Inferior parietal cortex (tissue), 1 donor: Measurements from ENCODE around the gene CD36.

Source experiments
- DNase-seq: peaks from one replicate; pipeline ENCODE4 v3.0.0-alpha.2; 2016; ENCODE audit errors: extremely low spot score

Gene CD36

DNA sequence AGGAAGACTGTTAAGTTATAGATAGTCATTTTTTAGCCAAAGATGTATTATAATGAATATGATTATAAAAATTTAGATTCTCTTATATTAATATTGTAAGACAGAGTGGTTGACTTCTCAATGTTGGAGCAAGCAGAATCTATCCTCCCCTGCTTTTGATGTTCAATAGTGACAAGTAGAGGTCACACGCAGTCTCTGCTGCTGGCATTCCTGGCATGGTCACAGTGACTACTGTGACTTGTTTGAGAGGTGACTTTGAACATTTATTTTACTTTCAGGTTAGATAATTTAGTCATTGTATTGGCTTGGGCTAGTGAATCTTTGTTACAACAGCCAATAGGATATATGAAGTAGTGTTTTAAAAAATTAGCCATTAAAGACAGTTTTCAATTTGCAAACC, 13.7 kb upstream of the CD36 start:
- DNase-seq = no peak

DNA sequence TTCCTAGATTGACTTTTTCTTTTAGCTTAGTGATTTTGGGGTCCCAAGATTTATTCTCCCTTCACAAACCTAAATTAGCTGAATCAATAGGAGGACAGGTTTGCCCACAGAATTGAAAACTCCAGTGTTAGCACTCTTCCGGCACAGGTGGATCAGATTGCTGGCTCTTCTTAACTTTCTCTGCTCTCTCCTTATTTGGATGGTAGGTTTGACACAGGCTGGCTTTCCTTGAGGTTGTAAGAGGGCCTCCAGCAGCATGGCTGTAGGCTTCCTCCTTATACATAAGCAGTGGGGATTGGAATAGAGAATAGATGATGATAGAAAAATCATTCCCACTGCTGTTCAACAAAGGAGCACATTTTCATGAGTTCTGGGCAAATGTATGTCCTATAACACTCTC, 9.4 kb upstream of the CD36 start:
- no peak for DNase-seq

DNA sequence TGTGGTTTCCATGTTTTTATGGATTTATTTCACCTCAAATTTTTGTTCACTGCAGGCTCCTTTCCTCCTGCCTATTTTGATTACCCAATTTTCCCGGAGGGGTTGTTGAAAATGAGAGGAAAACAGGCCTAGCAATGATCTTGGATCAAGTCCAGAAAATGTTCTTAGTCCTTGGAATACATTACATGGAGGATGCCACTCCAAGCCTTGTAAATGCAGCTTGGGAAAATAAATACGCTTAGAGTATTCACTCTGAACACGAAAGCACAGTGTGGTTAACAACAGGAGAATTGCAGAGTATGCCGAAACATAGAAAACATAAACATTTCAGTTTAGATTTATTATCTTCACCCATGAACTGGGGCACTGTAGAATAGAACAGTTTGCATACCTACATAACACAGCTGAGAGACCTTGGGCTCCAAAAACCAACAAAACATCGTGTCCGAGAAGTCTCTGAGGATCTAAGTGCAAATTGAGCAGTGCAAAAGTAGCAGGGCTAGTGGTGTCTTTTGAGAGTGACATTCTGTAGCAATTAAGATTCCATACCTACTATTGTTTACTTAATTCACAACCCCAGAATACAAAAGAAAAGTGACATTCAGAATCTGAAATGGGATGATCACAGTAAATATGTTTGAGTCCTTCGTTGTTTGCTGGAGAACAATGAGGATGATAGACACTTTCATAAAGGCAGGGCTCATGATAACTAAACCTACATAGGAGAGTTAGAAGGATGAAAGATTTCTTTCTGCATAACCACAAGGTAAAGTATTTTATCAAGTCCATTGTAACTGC, 7.6 kb upstream of the CD36 start:
- no peak for DNase-seq

DNA sequence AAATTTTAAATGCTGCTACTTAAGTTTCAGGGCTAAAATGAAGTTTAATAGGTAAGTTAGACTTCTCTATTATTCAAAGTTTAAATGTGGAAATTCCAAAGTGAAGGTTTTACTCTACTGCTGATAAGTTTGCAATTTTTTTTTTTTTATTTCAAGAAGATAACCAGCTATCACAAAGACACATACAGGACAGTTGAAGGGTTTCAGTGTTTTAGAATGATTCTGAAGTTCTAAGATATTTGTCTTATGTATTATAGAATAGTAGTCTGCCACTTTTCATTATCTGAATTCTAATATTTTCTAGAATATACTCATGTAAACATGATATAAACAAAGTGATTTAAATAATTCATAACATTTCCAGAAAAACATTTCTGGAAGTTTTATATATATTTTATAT, 7.0 kb upstream of the CD36 start:
- no peak for DNase-seq

DNA sequence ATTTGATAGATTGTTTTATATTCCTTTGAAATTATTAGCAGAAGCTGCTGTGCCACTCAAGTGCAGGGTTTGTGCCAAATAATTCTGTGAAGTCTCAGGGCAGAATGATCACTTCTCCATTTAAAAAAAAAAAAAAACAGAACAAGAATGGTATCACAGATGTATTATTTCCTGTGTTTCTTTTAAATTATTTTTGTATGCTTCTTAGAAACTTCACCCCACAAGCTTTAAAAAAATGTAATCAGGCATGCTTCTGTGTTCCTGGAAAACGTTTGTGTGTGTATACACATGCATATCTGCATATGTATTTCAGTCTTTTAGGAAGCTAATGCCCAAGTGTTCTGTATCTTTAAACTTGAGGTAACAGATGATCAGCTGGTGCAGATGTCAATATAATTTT, 6.3 kb upstream of the CD36 start:
- DNase-seq = no peak

DNA sequence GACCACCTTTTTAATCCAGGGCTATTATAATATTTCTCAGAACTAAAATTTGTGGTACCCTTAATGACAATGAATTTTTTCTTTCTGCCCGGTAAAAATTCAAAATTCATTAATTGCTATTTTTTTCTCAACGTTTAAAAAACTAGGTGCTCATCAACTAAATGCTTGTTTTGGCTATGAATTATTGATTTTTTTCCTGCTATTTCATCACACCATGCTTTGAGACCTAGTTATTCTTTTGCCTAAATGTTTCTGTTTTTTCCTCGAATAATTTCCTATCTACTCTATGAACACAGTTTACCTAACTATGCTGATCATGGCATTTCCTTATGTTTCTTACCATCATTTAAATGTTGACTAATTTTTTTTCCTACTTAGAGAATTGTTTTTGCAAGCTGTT, 5.6 kb upstream of the CD36 start:
- DNase-seq = no peak

DNA sequence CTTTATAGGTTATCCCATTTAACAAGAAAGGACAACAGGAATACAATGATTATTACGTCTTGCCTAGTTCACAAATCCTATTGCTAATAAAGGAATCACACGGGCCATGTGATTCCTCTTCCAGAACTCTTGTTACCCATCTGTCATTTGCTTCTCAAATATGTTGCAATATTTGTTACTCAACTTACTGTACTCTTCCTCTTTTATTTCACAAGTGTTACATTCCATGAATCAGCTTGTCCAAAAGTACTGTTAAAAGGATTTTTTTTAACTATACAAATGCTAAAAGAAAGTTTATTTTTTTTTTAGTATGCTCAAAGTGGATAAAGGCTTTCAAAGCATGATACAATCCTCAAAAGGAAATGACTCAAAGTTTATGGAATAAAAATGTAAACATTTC, 3.9 kb upstream of the CD36 start:
- DNase-seq = no peak

DNA sequence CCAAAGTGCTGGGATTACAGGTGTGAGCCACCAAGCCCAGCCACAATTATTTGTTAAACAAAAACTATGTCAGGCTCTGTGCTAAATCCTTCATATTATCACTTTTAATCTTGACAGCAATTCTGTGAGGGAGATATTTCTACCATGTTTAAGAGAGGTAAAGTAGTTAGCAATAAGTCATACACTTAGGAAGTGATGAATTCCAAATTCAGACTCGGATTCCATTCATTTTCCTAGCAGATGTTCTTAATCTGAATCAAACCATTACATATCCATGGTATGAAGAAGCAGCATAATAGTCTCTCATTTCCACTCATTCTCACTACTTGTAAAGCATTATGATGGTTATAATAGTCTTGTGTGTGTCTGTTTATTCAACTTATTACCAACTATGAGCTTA, 2.9 kb upstream of the CD36 start:
- DNase-seq = no peak

DNA sequence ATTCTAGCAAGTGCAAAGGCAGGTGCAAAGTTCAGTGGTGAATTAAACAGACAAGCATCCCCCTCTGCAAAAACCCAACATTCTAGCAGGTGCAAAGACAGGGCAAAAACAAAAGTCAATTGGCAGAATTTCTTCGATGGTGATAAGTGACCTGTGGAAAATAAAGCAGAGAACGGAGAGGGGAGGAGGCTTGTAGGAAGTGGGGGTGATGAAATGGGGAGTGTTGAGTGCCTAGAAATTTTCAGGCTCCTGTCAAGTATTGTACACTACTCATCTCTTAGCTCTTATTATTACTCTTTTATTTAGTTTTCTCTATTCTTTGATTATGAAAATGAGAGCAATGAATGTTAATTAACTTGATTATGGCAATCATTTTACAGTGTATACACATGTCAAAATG, 2.4 kb upstream of the CD36 start:
- no peak for DNase-seq

DNA sequence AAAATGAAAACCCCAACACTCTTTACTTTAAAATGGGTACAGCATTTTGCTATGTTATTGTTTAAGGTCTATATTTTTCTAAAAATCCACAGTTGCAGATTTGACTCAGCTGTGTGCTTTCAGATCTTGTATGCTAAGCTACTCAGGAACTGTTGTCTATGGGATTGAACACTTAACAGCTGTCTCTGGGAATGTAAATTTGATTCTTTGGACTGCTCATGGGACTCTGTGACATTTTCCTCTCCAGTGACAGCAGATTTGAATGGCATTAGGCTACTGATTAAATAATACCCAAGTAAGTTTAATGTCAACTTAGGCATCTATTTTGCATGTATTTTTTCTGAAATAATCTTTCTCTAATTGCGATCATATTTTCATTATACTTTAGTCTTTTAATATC, 1.7 kb upstream of the CD36 start:
- DNase-seq = no peak

DNA sequence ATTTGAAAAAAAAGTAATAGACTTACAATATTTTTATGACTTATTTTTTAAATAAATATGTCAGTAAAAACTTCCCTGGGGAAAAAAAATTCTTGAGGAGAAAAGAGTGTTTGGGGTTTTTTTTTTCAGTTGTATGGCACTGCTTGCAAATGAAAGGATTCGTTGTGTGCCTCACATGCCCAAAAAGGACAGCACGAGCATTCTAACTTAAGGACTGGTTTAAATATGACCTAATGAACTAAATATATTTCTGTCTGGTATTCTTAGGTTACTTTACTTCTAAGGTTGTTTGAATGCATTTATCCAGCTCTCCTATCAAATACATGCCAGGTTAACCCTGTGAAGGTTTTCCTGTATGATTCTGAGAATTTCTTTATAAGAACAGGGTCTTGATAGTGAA, 988 bp upstream of the CD36 start:
- no peak for DNase-seq

DNA sequence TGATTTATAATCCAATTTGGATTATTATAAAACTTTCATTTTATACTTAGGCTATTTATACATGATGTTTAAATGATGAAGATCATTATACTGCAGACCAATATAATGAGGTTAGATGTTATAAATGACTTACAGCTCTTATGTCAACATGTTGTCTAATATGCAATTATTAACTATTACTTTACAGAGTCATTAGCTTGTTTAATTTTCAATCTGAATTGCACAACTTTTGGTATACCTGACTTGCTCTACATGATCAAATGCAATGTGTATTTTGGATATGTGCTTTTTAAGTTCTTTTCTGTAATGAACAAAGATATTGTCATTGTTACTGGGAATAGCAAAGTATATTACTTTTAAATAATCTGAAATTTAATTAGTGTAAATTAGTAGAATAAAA, 569 bp downstream of the CD36 start:
- DNase-seq = no peak

DNA sequence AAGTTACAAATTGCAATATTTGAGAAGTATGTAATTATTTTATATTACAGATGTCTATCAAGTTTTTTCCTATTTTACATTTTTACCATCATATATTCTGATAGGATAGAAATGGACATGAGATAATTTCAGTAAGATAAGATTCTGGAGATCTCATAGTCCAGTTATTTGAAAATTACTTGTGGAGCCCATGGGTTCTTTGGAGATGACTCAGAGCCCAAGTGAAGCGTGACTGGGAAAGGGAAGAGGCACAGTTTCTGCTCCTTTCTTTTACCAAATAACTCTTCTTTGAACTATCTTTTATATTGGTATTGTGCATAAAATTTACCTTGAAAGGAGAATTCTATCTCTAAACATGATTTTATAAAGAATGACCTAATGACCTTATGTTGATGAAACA, 2.4 kb downstream of the CD36 start:
- DNase-seq = no peak

DNA sequence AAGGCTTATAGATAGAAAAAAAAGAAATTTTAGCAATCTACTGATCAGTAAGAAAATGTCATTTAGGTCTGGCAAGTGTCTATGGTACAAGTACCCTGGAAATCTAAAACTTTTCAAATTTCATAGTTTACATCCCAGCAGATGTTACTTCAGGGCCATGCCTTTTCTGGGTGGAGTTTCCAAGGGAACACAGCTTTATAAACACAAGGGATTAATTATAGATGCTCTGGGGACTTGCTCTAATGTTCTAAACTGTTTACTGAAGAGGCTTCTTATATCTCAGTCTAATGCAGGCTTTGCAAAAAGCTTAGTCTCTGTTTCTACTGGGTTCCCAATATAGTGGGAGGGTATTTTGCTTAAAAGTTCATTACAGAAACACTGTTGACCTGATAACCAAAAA, 3.1 kb downstream of the CD36 start:
- DNase-seq = no peak

DNA sequence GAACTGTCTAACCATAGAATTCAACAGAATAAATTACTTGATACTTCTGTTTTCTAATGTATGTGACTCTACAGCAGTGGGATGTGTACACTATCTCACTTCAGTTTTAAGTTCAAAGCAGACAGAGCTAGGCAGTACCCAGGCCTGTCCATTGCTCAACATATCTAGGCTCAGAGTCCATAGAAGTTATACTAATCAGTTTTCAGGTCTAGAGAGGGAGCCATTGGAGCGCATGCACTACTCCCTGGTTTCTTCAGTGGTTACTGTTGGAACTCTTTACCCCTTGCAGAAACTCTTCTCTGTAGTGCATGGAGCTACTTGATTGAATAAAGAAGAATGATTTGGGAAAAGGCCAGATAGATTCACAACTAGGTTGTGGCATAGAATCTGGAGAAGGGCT, 4.4 kb downstream of the CD36 start:
- DNase-seq = no peak

DNA sequence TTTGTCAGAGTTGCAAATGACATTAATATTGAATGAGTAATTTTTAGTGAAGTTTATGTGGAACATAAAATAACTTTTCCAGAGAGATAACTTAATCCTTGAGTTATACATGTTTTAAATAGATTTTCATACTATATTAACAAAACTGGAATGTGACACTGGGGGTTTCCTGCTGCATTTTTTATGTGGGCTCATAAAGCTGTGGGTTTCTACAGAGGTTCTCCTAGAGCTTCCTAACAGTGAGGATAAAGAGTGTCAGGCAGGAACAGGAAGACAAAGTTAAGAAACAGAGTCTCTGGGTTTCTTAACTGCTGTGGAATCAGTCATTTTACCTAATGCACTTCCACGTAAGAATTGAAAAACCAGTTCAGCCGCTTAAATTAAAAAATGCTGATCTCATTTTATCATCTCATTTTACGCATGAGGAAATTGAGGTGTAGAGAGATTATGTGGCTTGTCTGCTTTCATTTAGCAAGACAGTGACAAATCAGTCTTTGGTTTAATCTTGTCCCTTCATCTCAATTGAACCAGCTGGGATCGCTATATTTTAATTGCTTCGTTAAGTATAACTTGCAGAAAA, 5.0 kb downstream of the CD36 start:
- DNase-seq = no peak

DNA sequence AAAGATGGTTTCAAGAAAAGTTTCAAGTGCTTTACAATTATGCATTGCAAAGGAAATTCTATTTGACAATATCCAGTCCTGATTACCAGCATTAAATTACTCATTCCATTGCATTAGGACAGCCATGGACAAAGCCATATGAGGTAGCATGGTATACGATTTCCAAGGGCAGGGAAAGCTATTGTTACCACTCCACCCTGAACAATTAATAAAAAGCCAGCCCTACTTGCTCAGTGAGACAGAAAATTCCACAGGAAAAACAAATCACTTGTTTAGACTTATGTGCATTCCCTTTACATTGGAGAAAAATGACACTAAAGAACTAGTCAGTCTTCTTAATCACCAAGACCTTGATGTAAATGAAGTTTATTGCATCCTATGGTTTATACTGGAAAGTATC, 5.6 kb downstream of the CD36 start:
- DNase-seq = no peak

DNA sequence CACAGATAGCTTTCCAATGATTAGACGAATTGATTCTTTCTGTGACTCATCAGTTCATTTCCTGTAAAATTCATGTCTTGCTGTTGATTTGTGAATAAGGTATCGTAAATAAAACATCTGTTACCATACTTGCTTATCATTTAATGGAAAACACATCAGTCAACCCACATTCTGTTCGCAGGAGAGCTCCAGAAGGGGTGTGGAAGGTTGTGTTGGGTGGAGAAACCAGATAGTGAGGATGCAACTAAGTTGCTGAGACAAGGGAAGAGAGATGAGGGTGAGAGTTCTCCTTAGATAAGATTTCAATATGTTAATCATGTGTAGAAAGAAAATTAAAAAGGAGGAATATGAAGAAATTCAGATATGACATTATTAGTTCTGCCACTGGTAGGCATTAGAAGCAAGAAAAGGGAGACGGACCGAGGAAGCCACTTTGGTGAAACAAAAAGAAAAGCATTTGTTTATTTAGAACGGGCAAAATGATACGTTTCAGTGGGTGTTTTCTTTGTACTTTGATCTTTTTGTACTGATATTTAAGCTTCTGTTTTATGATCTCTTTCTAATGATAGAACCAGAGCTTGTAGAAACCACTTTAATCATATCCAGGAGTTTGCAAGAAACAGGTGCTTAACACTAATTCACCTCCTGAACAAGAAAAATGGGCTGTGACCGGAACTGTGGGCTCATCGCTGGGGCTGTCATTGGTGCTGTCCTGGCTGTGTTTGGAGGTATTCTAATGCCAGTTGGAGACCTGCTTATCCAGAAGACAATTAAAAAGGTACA, 7.8 kb downstream of the CD36 start:
- DNase-seq = no peak

DNA sequence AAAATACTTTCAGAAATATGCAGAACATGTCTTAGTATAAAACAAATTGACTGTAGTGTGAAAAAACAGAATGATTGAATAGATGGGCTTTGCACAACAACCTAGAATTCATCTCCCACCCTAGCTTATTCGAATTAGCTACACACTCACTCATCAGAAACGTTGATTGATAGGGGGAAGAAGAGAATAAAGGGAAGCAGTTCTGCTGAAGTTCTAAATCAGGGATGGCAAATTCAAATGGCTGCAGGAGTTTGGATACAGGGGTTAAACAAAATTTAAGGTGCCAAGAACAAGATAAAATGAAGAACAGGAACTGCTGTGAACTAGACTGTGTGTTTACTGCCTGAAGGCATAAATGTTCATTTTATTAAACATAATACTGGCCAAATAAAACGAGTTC, 9.0 kb downstream of the CD36 start:
- no peak for DNase-seq

DNA sequence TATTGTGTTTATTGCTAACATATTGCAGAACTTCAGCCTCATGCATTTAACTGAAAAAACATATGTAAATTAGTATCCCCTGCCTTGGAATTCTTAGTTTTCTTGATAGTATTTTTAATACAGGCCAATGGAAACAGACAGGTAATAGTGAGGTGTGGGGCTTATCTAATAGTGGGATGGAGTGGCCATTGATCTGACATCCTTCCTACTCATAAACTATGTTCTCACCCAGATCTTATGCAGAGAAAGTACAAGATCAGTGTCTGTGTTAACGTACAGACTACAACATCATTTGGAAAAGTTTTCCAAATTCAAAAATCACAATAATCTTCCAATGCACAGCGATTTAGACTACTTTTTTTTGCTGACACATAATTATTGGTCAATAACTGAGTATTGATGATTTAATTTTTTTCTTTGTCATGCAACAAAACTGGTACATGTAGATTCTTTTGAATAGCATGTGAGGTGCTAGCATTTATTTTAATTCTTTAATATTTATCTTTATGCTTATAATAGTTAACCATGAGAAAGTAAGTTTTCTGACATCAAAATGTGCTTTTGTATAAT, 9.7 kb downstream of the CD36 start:
- no peak for DNase-seq

DNA sequence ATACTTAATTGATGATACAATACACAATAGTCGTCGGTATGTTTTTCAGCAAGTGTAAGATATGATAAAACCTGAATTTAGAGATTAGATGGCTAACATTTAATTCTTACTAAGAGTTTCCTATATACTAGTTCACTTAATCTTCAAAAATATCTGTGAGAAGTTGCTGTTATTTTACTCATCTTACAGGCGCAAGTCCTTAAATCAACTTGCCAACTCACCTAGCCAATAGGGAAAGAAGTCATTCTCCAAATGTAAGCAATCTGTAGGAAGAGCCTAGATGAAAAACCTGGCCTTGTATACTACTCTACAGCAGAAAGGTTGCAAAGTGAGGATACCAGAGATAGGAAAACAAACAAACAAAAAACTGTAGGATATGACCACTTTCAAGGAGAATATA, 10.6 kb downstream of the CD36 start:
- no peak for DNase-seq

DNA sequence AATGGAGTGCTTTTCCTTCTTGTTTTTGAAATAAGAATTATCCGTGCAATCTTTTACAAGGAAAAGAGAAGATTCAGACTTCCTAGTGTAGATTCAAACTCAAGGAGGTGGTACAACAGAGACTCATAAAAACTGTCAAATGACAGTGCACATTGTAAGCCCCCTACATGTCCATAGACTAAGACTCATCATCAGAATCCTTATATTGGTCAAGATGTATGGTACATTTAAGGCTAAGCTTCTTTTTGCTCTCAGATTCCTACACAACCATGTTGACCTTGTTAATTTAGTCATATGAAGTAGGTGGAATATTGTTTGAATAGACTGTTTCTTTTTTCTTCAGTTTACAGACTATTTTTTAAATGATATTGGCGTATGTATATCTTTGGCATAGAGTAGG, 11.6 kb downstream of the CD36 start:
- DNase-seq = no peak

DNA sequence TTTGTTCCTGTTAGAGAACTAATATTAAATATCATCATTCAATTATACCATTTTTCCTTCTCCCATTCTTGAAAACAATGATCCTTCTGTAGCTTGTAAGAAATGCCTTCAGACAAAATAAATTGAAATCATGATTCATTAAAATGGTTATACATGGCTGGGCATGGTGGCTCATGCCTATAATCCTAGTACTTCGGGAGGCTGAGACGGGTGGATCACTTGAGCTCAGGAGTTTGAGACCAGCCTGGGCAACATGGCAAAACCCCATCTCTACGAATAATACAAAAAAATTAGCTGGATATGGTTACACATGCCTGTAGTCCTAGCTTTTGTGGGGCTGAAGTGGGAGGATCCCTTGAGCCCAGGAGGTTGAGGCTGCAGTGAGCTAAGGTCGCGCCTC, 13.0 kb downstream of the CD36 start:
- DNase-seq = no peak
